ENCODE results near the gene ALDOC. TPM values are rescaled to one million over a fixed set of nuclear protein-coding genes. Genes with fewer than 3 reads are reported as not detected.

The ALDOC gene
- total RNA-seq, 1 donor from 2014 or later: 10.3 TPM

DNA sequence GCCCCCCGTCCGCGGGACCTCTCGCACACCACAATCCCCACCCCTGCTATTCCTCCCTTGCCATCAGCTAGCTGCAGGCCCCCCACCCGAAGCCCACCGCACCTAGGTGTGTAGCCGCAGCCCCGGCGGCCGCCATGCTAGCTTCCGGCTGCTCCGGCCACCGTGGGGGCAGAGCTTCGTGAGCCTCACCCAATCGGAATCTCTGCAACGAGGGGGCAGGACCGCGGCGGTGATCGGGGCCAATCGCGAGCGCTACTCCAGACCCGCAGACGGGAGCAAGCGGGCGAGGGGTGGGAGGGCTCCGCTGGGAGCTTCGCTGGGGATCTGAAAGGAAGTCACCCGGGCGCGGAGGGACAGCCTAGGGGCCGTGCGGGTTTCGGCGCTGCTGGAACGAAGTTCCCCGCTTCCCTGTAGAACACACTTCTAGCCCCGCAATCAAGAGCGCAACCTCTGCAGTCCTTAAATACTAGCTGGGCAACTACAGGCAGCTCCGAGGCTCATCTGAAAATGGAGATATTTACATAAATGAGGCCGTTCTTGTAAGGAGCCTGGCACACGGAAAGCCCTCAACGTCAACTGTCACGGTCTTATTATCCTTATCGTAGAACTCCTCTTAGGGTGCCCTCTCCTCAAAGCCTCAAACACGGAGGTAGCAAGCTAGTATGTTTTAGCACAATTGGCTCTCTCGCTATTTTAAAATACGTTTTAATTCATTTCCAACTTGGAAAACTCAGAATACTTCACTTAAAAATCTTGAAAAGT, 5.2 kb downstream of the ALDOC start, which contains the start of gene PIGS:
Gene PIGS (minus strand): TSS at position 164 of the 762 bp plus-strand sequence. CDS start 28 bp downstream, at position 136.
- H3K27ac Mint-ChIP-seq (ENCODE audit: unreplicated experiment): peak within 1 kb of the TSS; percentile 76
- Histone ChIP-seq H3K36me3 (ENCODE audit: insufficient read depth, low read length) (no peaks in the 10 kb centered on the region), H3K4me2 (ENCODE audit: low read length) (peak within 1 kb of the TSS; percentile 96), H3K27me3 (ENCODE audit: insufficient read depth, low read length) (no peaks in the 10 kb centered on the region), H3K9me3 (ENCODE audit: insufficient read depth, low read depth, low read length) (no peaks in the 10 kb centered on the region), H3K4me3 (ENCODE audit: insufficient read depth, low read depth, low read length) (peak within 1 kb of the TSS; percentile 73), H3K79me2 (ENCODE audit: insufficient read depth, low read length) (peaks cover 35% of the 10 kb centered on the region), H3K9ac (ENCODE audit: low read length) (peak within 1 kb of the TSS; percentile 85), H4K20me1 (ENCODE audit: insufficient read depth, low read length) (peaks cover 15% of the 10 kb centered on the region), H3K4me1 (ENCODE audit: insufficient read depth, low read length) (peaks cover 14% of the 10 kb centered on the region), H2AFZ (ENCODE audit: low read depth, low read length) (peak within 1 kb of the TSS; percentile 91), H3K27ac (ENCODE audit: low read depth, low read length) (peak within 1 kb of the TSS; percentile 38)
- no peaks in the 10 kb centered on the region for H3K9me3 Mint-ChIP-seq (ENCODE audit: unreplicated experiment)
- peaks cover 11% of the 10 kb centered on the region for H3K36me3 Mint-ChIP-seq (ENCODE audit: low read depth, unreplicated experiment)
- TF ChIP-seq, protein P1, sequence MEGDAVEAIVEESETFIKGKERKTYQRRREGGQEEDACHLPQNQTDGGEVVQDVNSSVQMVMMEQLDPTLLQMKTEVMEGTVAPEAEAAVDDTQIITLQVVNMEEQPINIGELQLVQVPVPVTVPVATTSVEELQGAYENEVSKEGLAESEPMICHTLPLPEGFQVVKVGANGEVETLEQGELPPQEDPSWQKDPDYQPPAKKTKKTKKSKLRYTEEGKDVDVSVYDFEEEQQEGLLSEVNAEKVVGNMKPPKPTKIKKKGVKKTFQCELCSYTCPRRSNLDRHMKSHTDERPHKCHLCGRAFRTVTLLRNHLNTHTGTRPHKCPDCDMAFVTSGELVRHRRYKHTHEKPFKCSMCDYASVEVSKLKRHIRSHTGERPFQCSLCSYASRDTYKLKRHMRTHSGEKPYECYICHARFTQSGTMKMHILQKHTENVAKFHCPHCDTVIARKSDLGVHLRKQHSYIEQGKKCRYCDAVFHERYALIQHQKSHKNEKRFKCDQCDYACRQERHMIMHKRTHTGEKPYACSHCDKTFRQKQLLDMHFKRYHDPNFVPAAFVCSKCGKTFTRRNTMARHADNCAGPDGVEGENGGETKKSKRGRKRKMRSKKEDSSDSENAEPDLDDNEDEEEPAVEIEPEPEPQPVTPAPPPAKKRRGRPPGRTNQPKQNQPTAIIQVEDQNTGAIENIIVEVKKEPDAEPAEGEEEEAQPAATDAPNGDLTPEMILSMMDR (IDR thresholded peaks at IDR 0.05; ENCODE audit: insufficient read depth, low read depth, low read length): no peak
- no peak for TF ChIP-seq EZH2 (IDR thresholded peaks at IDR 0.05; ENCODE audit: insufficient read depth, low read length)
- peaks cover 11% of the 10 kb centered on the region for H3K4me1 Mint-ChIP-seq (ENCODE audit: low read depth, unreplicated experiment)
- H3K4me3 Mint-ChIP-seq (ENCODE audit: unreplicated experiment): peak within 1 kb of the TSS; percentile 93
- H3K27me3 Mint-ChIP-seq (ENCODE audit: low read depth, unreplicated experiment): peaks cover 7% of the 10 kb centered on the region
- FAIRE-seq (no peak), DNase-seq (ENCODE audit: low read depth) (peak; percentile 77)

DNA sequence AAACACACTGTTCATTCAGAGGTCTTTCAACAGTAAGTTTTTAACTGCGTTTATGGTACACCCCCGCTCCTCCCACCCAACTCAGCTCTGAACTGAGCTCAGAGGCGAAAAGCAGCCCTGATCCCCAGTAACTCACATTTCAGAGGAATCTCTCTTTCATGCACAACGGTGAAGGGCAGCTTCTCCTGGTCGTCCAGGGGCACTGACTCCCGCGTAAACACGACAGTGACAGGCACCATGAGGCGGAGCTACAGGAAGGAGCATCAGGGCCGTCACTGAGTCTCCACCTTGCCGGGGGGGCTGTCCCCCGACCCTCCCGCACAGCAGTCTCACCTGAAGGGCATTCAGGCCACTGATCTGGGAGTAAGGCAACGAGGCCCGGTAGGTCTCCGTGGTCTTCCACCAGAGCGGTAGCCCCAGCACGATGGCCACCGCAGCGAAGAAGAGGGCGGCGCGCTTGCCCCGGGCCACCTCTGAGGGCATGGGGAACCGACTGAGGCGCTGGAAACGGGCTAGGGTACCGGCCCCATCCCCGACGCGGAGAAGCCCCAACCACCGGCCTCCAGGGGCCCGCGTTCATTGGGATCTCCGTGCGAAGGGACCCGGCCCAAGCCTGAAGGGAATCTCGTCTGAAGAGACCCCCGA, 5.9 kb downstream of the ALDOC start:
- Histone ChIP-seq H2AFZ (ENCODE audit: low read depth, low read length) (peak overlapping the region; percentile 86), H3K36me3 (ENCODE audit: insufficient read depth, low read length) (no peaks in the 10 kb centered on the region), H3K9me3 (ENCODE audit: insufficient read depth, low read depth, low read length) (no peaks in the 10 kb centered on the region), H3K4me1 (ENCODE audit: insufficient read depth, low read length) (peaks cover 14% of the 10 kb centered on the region), H3K4me3 (ENCODE audit: insufficient read depth, low read depth, low read length) (peak overlapping the region; percentile 73), H3K27ac (ENCODE audit: low read depth, low read length) (peak overlapping the region; percentile 38), H3K27me3 (ENCODE audit: insufficient read depth, low read length) (no peaks in the 10 kb centered on the region), H3K9ac (ENCODE audit: low read length) (peak overlapping the region; percentile 85), H3K79me2 (ENCODE audit: insufficient read depth, low read length) (peaks cover 41% of the 10 kb centered on the region), H3K4me2 (ENCODE audit: low read length) (peak overlapping the region; percentile 96), H4K20me1 (ENCODE audit: insufficient read depth, low read length) (peaks cover 13% of the 10 kb centered on the region)
- Mint-ChIP-seq H3K36me3 (ENCODE audit: low read depth, unreplicated experiment) (peaks cover 11% of the 10 kb centered on the region), H3K4me1 (ENCODE audit: low read depth, unreplicated experiment) (peaks cover 11% of the 10 kb centered on the region), H3K4me3 (ENCODE audit: unreplicated experiment) (peak overlapping the region; percentile 93), H3K27me3 (ENCODE audit: low read depth, unreplicated experiment) (peaks cover 7% of the 10 kb centered on the region), H3K9me3 (ENCODE audit: unreplicated experiment) (no peaks in the 10 kb centered on the region), H3K27ac (ENCODE audit: unreplicated experiment) (peak overlapping the region; percentile 76)
- TF ChIP-seq, protein P1 (IDR thresholded peaks at IDR 0.05; ENCODE audit: insufficient read depth, low read depth, low read length): no peak
- TF ChIP-seq EZH2 (IDR thresholded peaks at IDR 0.05; ENCODE audit: insufficient read depth, low read length): no peak
- FAIRE-seq (no peak), DNase-seq (ENCODE audit: low read depth) (no peak)

Data from astrocyte (in vitro differentiated cells and primary cell).